HG03108 (cell line): ENCODE results near the gene NEDD8.

Experiments
- ATAC-seq: cut with Tn5 transposase; IDR thresholded peaks from one replicate; pipeline ENCODE4 v1.9.1; 2021; ENCODE audit warnings: moderate library complexity; ENCODE audit not compliant: unreplicated experiment

Gene NEDD8

DNA sequence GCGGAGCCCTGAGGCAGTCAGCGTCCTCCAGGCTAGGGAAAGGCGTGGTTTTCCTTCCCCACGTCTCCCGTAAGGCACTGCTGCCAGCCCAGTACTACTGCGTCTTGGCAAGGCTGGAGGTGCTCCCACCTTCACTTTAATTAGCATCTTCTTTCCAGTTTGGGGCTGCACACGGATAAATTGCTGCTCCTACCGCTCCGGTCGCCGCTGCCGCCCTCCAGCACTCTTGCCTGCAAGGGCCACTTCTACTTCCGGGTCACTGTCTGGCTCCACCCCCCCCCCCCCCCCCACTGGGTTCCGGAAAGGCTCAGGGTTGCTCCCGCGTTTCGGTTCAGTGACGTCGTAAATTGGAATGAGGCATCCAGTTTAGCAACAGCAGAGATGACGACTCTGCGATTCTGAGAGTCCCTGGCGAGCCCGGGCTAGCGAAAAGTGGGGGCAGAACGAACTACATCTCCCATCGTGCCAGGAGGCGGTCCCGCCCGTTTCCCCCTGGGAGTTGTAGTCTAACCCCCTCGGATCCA, at the start of gene NEDD8:
Gene NEDD8, minus strand, starts transcription at position 247 of the 524 bp plus-strand sequence. Its CDS starts 100 bp downstream, at position 147.
- peak; percentile 74 for ATAC-seq

GRCh38 chr14:24281636-24282035, 49.5 kb upstream of the NEDD8 start:
- no peak for ATAC-seq

DNA sequence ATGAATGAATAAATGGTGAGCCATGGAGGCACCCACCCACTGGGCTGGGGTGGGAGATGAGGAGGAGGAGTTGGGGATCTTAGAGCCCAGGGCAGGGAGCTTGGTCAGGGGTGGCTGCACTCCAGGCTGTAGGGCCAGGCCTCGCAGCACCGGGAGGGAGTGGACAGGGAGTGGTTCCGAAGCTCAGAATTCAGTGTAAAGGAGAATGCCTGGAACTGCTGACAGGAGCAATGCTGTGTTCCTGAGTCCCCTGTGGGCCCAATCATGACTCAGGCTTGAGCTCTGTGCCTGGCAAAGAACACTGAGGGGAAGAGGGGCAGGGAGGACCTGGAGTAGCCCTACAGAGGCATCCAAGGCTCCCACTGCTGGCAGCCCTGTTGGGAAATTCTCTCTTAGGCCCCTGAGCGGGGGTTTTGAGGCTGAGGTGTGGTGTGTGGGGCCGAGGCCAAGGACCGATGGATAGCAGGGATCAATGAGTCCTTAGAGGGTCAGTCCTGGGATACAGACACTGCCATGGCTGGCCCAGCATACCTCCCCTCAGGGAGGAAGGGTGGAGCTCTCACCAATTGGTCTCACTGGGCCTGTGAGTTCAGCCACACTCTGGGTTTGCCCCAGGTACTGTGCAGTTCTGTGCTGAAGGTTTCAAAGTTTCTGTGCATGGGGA, 48.8 kb upstream of the NEDD8 start:
- ATAC-seq, result no peak

- ATAC-seq, result peak; percentile 73
These were observed 47.4 kb upstream of the NEDD8 start for GRCh38 chr14:24279301-24280186.

DNA sequence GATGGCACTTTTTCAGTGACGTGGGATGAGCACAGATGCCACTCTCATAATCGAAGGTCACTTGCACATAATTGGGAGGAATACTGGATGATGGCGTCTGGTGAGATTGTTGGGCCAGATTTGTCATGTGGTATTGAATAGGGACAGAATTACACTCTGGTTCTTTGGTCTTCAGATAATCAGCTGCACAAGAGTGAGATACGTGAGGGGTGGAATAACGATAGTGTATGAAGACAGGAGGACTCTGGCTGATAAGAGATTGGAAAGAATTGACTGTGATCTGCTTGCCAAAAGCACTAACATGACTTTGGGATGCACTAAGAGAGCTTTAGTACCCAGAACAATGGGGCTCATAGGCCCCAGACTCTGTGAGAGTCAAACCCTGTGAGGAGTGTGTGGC, 46.3 kb upstream of the NEDD8 start:
- ATAC-seq, result no peak

GRCh38 chr14:24277606-24278321, 45.6 kb upstream of the NEDD8 start:
- no peak for ATAC-seq

GRCh38 chr14:24277071-24277470, 44.9 kb upstream of the NEDD8 start:
- no peak for ATAC-seq

- ATAC-seq, result peak; percentile 45
These were observed 42.0 kb upstream of the NEDD8 start for GRCh38 chr14:24274101-24274543.

DNA sequence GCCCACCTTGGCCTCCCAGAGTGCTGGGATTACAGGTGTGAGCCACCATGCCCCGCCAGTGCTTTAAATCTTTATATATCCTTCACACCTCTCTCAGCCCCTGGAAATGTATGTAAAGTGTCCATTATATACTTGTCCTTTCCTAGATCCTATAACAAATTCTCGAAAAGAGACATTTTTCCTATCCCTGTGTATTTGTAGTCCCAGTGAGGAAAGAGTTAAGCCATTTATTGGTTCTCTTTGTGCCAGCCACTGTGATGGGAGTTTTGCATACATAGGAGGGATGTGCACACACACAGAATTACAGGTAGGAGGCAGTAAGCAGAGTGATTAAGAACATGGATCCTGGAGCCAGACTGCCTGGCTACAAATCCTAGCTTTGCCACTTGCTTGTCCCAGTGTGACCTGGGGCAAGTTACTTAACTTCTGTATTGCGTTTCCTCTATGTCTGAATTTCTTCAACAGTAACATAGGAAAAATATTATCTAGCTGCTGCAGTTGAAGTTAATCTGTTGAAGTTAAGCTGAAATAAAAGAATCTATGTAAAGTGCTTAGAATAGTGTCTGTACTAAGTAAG, 41.3 kb upstream of the NEDD8 start:
- ATAC-seq, result no peak

DNA sequence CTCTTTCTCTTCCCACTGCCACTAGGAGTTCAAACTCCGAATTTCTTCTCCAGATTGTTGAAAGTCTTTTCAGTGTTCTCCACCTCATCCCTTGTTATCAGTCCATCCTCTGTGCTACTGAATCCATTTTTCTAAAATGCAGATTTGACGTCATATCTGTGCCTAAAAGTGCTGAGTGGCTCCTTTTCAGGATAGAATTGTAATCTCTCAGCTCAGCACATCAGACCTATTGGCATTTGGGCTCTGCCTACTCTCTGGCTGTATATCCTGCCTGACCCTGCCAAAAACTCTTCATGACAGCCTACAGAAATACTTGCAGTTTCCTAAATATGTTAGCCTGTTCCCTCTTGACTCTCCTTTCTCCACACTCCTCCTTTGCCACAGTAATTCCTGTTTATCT, 40.3 kb upstream of the NEDD8 start:
- ATAC-seq, result no peak

GRCh38 chr14:24271834-24272263, 39.7 kb upstream of the NEDD8 start:
- no peak for ATAC-seq

GRCh38 chr14:24271134-24271833, 39.1 kb upstream of the NEDD8 start, which contains the start of gene RABGGTA:
Gene RABGGTA (minus strand): TSS chr14:24271597. CDS start chr14:24271115, 482 bp downstream.
- peak; percentile 83 for ATAC-seq

DNA sequence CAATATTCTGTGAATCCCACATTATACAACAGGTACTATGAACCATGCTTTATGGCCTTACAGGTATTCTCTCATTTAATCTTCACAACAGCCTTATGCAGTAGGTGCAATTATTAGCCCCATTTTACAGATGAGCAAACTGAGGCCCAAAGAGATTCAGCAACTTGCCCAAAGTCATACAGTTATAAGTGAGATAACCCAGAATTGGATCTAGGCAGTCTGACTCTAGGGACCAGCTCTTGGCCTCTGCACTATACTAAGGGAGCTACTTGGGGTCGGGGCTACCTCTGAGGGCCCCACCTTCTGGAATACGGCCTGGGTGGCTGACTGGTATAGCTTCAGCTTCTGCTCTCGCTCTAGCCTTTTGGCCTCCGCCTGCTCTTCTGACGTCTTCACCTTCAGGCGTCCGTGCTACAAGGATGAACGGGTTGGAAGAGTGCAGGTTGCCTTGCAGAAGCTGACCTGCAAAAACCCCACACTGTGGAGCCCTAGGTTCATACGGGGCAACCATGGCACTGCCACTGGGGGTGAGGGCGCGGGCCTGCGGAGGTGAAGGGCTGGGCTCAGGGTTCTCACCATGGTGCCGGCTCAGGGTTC, 38.5 kb upstream of the NEDD8 start:
- no peak for ATAC-seq

GRCh38 chr14:24269910-24270536, 37.9 kb upstream of the NEDD8 start:
- no peak for ATAC-seq

DNA sequence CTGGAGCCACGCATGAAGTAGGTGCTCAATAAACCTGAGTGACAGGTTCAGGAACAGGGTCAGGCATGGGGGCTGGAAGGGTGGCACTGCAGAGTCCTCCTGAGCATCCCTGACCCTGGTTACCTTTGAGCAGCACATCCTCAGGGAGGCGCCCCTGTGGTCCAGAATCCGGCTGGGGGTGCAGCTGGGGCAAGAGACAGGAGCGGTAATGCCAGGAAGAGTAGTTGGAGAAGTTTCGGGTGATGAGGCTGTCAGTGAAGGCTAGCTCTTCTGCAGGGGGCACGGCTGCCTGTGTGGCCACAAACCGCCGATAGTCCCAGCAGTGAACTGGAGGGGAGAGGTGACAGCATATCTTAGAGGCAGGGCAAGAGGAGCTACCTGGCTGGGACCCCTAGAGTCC, 37.2 kb upstream of the NEDD8 start:
- no peak for ATAC-seq

DNA sequence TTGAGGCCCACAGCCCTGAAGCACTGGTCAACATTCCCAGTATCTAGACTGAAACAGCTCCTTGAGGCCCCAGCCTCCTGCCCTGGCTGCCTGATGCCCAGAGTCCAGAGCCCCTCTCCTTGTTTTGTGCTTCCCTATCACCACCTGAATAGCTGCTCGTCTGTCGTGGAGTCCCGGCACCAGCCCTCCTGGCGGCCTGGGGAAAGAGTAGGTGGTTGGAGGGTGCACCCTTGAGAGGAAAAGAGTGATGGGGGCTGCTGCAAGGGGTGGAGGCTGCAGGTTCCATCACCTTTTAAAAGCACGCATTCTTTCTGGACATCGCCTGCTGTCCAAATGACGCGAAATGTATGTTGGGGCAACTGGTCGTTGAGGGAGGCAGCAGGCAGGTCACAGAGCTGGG, 36.1 kb upstream of the NEDD8 start:
- no peak for ATAC-seq

- no peak for ATAC-seq
These were observed 35.3 kb upstream of the NEDD8 start for GRCh38 chr14:24267516-24267915.

DNA sequence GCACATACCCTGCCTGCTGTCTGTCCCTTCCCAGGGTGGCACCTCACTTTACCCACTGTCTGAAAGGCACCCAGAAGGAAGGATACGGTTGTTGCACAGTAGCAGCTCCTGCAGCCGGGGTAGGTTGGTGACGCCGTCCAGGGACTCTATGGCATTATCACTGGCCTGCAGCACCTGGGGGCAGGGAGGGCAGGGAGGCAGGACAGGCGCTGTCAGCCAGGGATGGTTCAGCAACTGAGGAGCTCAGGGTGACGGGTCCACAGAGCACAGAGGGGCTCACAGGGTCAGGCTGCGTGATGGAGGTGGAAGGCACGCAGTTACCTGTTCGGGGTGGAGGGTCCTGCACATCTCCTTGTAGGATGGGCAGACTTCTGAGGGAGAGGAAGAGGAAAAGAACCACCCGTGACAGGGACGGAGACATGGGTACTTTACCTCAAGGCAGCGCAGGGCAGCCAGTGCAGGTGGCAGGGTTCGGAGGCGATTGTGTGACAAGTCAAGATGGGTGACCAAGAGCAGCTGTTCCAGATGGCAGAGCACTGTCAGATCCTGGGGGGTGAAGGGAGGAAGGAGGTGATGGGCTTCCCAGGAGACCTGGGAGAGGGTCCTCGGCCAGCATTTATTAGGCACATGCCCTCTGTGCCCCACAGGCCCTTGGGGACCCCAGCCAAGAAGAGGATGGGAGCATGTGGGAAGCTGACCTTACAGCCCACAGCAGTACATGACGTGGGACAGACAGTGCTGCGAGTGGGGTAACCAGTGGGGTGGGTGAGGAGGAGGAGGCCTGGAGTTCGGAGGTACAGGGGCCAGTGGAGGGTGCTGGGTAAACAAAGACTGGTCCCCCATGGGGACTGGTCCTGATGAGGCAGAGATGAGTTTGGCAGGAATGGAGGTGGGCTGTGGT, 34.4 kb upstream of the NEDD8 start:
- no peak for ATAC-seq
